GM12878 (cell line): ENCODE results near the gene TESK2. TPM values are rescaled to one million over a fixed set of nuclear protein-coding genes. Genes with fewer than 3 reads are reported as not detected.

Experiments used
- ATAC-seq: fragments of 200-7000 bp; cut with Tn5 transposase; 3 replicates; pipeline ENCODE4 v1.9.1; 2020; ENCODE audit warnings: mild to moderate bottlenecking, moderate library complexity
- BruUV-seq: library from RNA; stranded (reverse); fragments of 400-500 nt; replicated peaks from 2 replicates; lab custom pipeline; 2021; lab: Mats Ljungman, UMichigan
- CTCF ChIA-PET: fragments of 300-600 bp; sonication (Branson Sonifier 250); formaldehyde crosslinking; extraction: SDS; loops from one replicate; lab custom pipeline; 2021; ENCODE audit warnings: inconsistent platforms; lab: Yijun Ruan, JAX
- POLR2A ChIA-PET: fragments of 350-600 bp; formaldehyde crosslinking; extraction: SDS; loops from one replicate; lab custom pipeline; 2021; ENCODE audit warnings: inconsistent platforms; lab: Charles Lee
- RAD21 ChIA-PET: fragments of 300-600 bp; sonication (Branson Sonifier 250); formaldehyde crosslinking; loops from one replicate; lab custom pipeline; 2023; ENCODE audit warnings: antibody characterized with exemption; ENCODE audit not compliant: unreplicated experiment; lab: Charles Lee
- SMC1A ChIA-PET: fragments of 300-600 bp; sonication (Branson Sonifier 250); formaldehyde crosslinking; loops from one replicate; lab custom pipeline; 2023; ENCODE audit not compliant: unreplicated experiment, uncharacterized antibody; lab: Charles Lee
- DNase-seq: peaks from one replicate; pipeline ENCODE4 v3.0.0-alpha.2; 2011; ENCODE audit warnings: low read depth, low spot score
- FAIRE-seq: peaks from 3 replicates; lab custom pipeline; 2011; peaks lifted over from hg19 to GRCh38; lab: Jason Lieb, UNC
- H2AFZ ChIP-seq: 2 replicates; pipeline ENCODE4 v1.6.0; 2011; ENCODE audit warnings: low read depth, low read length, control low read depth; ENCODE audit not compliant: control insufficient read depth
- H3K27ac ChIP-seq: 2 replicates; pipeline ENCODE4 v1.5.1; 2011; ENCODE audit warnings: control low read depth; ENCODE audit not compliant: control insufficient read depth, insufficient read depth
- H3K27me3 ChIP-seq, 2 experiments: replicated peaks in 1 of 2; 2 replicates each; pipeline versions ENCODE4 v1.6.0 to v1.6.1; 2011; ENCODE audit warnings: low read length in 1 of 2; ENCODE audit not compliant: control insufficient read depth in 2 of 2, insufficient read depth in 2 of 2
- H3K36me3 ChIP-seq, 2 experiments: 2 replicates each; pipeline ENCODE4 v1.5.1; 2011; ENCODE audit warnings: low read length in 1 of 2; ENCODE audit not compliant: control insufficient read depth in 2 of 2, insufficient read depth in 2 of 2
- H3K4me1 ChIP-seq: 2 replicates; pipeline ENCODE4 v1.6.1; 2011; ENCODE audit warnings: mild to moderate bottlenecking, low read length, moderate library complexity, mixed read lengths; ENCODE audit not compliant: control insufficient read depth, insufficient read depth
- H3K4me2 ChIP-seq: 2 replicates; pipeline ENCODE4 v1.6.0; 2011; ENCODE audit warnings: control low read depth; ENCODE audit not compliant: control insufficient read depth, insufficient read depth
- H3K4me3 ChIP-seq: fragments of 200-600 bp; sonication (generic); 2 replicates; pipeline ENCODE4 v1.5.1; 2016
- H3K79me2 ChIP-seq: 2 replicates; pipeline ENCODE4 v1.6.0; 2011; ENCODE audit warnings: low read length; ENCODE audit not compliant: control insufficient read depth, insufficient read depth
- H3K9ac ChIP-seq: 2 replicates; pipeline ENCODE4 v1.8.0; 2011; ENCODE audit warnings: low read length, control low read depth, mixed read lengths; ENCODE audit not compliant: control insufficient read depth, insufficient read depth
- H3K9me3 ChIP-seq: replicated peaks from 3 replicates; pipeline ENCODE4 v1.5.1; 2011; ENCODE audit warnings: mild to moderate bottlenecking, low read length; ENCODE audit not compliant: control insufficient read depth, insufficient read depth
- H4K20me1 ChIP-seq: 2 replicates; pipeline ENCODE4 v1.6.0; 2011; ENCODE audit not compliant: control insufficient read depth, insufficient read depth
- BCL3 ChIP-seq: IDR thresholded peaks from 2 replicates; pipeline ENCODE4 v1.6.1; 2011; ENCODE audit warnings: borderline replicate concordance, low read depth, mild to moderate bottlenecking, moderate library complexity, low read length; ENCODE audit not compliant: insufficient read depth, poor library complexity, severe bottlenecking
- CBX3 ChIP-seq: fragments of 200-600 bp; sonication (generic); IDR thresholded peaks from 2 replicates; pipeline ENCODE4 v1.6.1; 2016; ENCODE audit warnings: low read depth, borderline replicate concordance
- CEBPB ChIP-seq, 2 experiments: fragments of 150-350 bp in 1 of 2; IDR thresholded peaks; 2 replicates each; pipeline ENCODE4 v1.6.1; 2012 to 2014; ENCODE audit warnings: low read depth in 2 of 2, low read length in 2 of 2, borderline replicate concordance in 1 of 2, inconsistent platforms in 1 of 2
- E2F4 ChIP-seq: IDR thresholded peaks from 2 replicates; pipeline ENCODE4 v1.6.1; 2012; ENCODE audit warnings: low read depth, low read length, improper control_type of control experiment
- EZH2 ChIP-seq: IDR thresholded peaks from 2 replicates; pipeline ENCODE4 v1.6.1; 2012; ENCODE audit warnings: low read depth, mild to moderate bottlenecking, control low read depth, inconsistent platforms, low read length, borderline replicate concordance; ENCODE audit not compliant: control insufficient read depth
- IRF5 ChIP-seq: fragments of 450-650 bp; IDR thresholded peaks from 2 replicates; pipeline ENCODE4 v1.6.1; 2017; ENCODE audit warnings: borderline replicate concordance
- LARP7 ChIP-seq: fragments of 450-650 bp; IDR thresholded peaks from 2 replicates; pipeline ENCODE4 v1.6.1; 2017; ENCODE audit warnings: mild to moderate bottlenecking
- SKIL ChIP-seq: fragments of 450-650 bp; IDR thresholded peaks from 2 replicates; pipeline ENCODE4 v1.6.1; 2017; ENCODE audit warnings: mild to moderate bottlenecking, low read depth, inconsistent platforms; ENCODE audit not compliant: poor library complexity, severe bottlenecking
- WGBS: methylation state at CpG from one replicate; pipeline ENCODE4 v1.1.6; 2016; ENCODE audit warnings: low lambda C conversion rate; ENCODE audit not compliant: insufficient replicate concordance, insufficient coverage; ENCODE audit errors: missing lambda C conversion rate; 5-methylcytosine and 5-hydroxymethylcytosine counted together
- in situ Hi-C: fragments of 300-500 bp; cut with MboI; formaldehyde crosslinking; loops from 9 replicates; pipeline ENCODE4 v1.14.3; 2018; ENCODE audit warnings: mixed read lengths
- intact Hi-C: fragments of 100-400 bp; cut with micrococcal nuclease; formaldehyde crosslinking; loops from one replicate; pipeline ENCODE4 v1.14.2; 2022; ENCODE audit not compliant: unreplicated experiment
- polyA plus RNA-seq, 11 experiments: library from polyadenylated mRNA; depleted of rRNA in 4 of 11; unstranded in 6 of 11; stranded (reverse) in 5 of 11; fragments of >200 nt; fragmentation: Nextera tagmentation in 4 of 11; fragmentation: Illumina TruSeq in 1 of 11; extraction: Ambion mirVana in 4 of 11; extraction: Trizol in 1 of 11; gene quantifications; 1 replicate in 1 of 11; 2 replicates in 10 of 11; pipeline versions ENCODE4 v1.2.1 to v1.2.3, GENCODE V29; 2011 to 2016; ENCODE audit warnings: inconsistent platforms in 2 of 11, missing spikeins in 2 of 11, low read depth in 1 of 11
- total RNA-seq, 4 experiments: library from RNA; depleted of rRNA in 3 of 4; stranded (reverse); fragments of >200 nt in 3 of 4; fragmentation: Illumina TruSeq in 1 of 4; extraction: Trizol in 1 of 4; gene quantifications; 2 replicates each; pipeline versions ENCODE4 v1.2.1 to v1.2.3, GENCODE V29; 2013 to 2021
- TF ChIP-seq, protein P1 (sequence below): IDR thresholded peaks from 2 replicates; pipeline ENCODE4 v1.6.1; 2011; ENCODE audit warnings: borderline replicate concordance, low read depth, mild to moderate bottlenecking, moderate library complexity, mixed read lengths, low read length; ENCODE audit not compliant: insufficient read depth; ENCODE audit errors: extremely low read length
- TF ChIP-seq, protein P2 (sequence below): fragments of 450-650 bp; IDR thresholded peaks from 2 replicates; pipeline ENCODE4 v1.6.1; 2017; ENCODE audit warnings: antibody characterized with exemption, mild to moderate bottlenecking, moderate library complexity

The TESK2 gene
- total and polyA plus RNA-seq, 10 of the 15 experiments (the other 5 are each of a cell fraction or from before 2014, with no cell fraction given): 2.2 to 10.0 (median 5.7) TPM

- H3K9ac ChIP-seq: no peak overlapping the region
- WGBS: 100% methylated on average over 3 of the region's 3 CpGs
- CTCF ChIA-PET: interaction anchor here (0.9 to 4.1 kb wide), 5 partner anchors 11 to 143 kb away, joined by 3 to 25 read pairs (median 7); partner anchors contain the start of gene TESK2
- peaks cover 3 to 7% of the 10 kb centered on the region in 2 experiments for H3K36me3 ChIP-seq
- ATAC-seq: peak; percentile 37
- DNase-seq: no peak
- FAIRE-seq: no peak
- no peaks in the 10 kb centered on the region for H4K20me1 ChIP-seq
- H3K4me1 ChIP-seq: no peaks in the 10 kb centered on the region
- no TSS peak for BruUV-seq
- intact Hi-C loops: no loop called here
- H3K9me3 ChIP-seq: no peaks in the 10 kb centered on the region
- H2AFZ ChIP-seq: no peak overlapping the region
- SMC1A ChIA-PET: interaction anchor here (0.7 to 3.8 kb wide), 10 partner anchors 8 to 222 kb away, joined by 3 to 23 read pairs (median 4); partner anchors contain the start of genes MUTYH, TESK2 and TOE1
- no peak overlapping the region for H3K27ac ChIP-seq
- in situ Hi-C loops: no loop called here
- no peak overlapping the region for H3K4me2 ChIP-seq
- POLR2A ChIA-PET: interaction anchor here (0.6 to 1.7 kb wide), 5 partner anchors 9 to 404 kb away, joined by 3 to 6 read pairs (median 4); partner anchors contain the start of genes MUTYH and TOE1
- H3K27me3 ChIP-seq: no peaks in the 10 kb centered on the region
- RAD21 ChIA-PET: interaction anchor here (0.8 to 2.1 kb wide), 6 partner anchors 9 to 144 kb away, joined by 3 to 7 read pairs (median 4); partner anchors contain the start of gene TOE1
- H3K4me3 ChIP-seq: no peak overlapping the region
- no peaks in the 10 kb centered on the region for H3K79me2 ChIP-seq
- TF ChIP-seq, protein P1, sequence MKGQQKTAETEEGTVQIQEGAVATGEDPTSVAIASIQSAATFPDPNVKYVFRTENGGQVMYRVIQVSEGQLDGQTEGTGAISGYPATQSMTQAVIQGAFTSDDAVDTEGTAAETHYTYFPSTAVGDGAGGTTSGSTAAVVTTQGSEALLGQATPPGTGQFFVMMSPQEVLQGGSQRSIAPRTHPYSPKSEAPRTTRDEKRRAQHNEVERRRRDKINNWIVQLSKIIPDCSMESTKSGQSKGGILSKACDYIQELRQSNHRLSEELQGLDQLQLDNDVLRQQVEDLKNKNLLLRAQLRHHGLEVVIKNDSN: no peak
- TF ChIP-seq, protein P2, sequence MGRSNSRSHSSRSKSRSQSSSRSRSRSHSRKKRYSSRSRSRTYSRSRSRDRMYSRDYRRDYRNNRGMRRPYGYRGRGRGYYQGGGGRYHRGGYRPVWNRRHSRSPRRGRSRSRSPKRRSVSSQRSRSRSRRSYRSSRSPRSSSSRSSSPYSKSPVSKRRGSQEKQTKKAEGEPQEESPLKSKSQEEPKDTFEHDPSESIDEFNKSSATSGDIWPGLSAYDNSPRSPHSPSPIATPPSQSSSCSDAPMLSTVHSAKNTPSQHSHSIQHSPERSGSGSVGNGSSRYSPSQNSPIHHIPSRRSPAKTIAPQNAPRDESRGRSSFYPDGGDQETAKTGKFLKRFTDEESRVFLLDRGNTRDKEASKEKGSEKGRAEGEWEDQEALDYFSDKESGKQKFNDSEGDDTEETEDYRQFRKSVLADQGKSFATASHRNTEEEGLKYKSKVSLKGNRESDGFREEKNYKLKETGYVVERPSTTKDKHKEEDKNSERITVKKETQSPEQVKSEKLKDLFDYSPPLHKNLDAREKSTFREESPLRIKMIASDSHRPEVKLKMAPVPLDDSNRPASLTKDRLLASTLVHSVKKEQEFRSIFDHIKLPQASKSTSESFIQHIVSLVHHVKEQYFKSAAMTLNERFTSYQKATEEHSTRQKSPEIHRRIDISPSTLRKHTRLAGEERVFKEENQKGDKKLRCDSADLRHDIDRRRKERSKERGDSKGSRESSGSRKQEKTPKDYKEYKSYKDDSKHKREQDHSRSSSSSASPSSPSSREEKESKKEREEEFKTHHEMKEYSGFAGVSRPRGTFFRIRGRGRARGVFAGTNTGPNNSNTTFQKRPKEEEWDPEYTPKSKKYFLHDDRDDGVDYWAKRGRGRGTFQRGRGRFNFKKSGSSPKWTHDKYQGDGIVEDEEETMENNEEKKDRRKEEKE: no peak
- TF ChIP-seq CBX3 (no peak), E2F4 (no peak), BCL3 (no peak), SKIL (no peak), LARP7 (no peak), EZH2 (no peak), CEBPB (IDR thresholded peaks at IDR 0.05; ENCODE audit: borderline replicate concordance in 1 of 2, low read depth in 2 of 2, low read length in 2 of 2) (no peak), IRF5 (no peak)
These were observed 141.8 kb downstream of the TESK2 start for GRCh38 chr1:45348966-45349677.
